H9 (cell line): ENCODE results near the gene TRPV4. TPM values are rescaled to one million over a fixed set of nuclear protein-coding genes. Genes with fewer than 3 reads are reported as not detected.
A peak's percentile ranks its signal among the peaks of the same experiment; 100 is the strongest.

Source experiments
- DNase-seq: peaks from one replicate; pipeline ENCODE4 v3.0.0-alpha.2; 2017
- H2AFZ ChIP-seq: one replicate; pipeline ENCODE4 v1.6.1; 2013; ENCODE audit warnings: mild to moderate bottlenecking, low read length, control low read depth, moderate library complexity
- H2AK5ac ChIP-seq: 2 replicates; pipeline ENCODE4 v1.6.1; 2013; ENCODE audit warnings: low read length, control low read depth, mixed read lengths; ENCODE audit not compliant: insufficient read length
- H2BK120ac ChIP-seq: one replicate; pipeline ENCODE4 v1.6.1; 2013; ENCODE audit warnings: low read depth, mild to moderate bottlenecking, low read length, control low read depth, inconsistent platforms; ENCODE audit not compliant: poor library complexity, severe bottlenecking
- H2BK12ac ChIP-seq: 2 replicates; pipeline ENCODE4 v1.6.1; 2013; ENCODE audit warnings: low read length, control low read depth, mixed read lengths, low read depth; ENCODE audit not compliant: insufficient read length
- H2BK15ac ChIP-seq: 2 replicates; pipeline ENCODE4 v1.6.1; 2013; ENCODE audit warnings: low read depth, low read length, control low read depth
- H2BK20ac ChIP-seq: one replicate; pipeline ENCODE4 v1.6.1; 2013; ENCODE audit warnings: low read depth, mild to moderate bottlenecking, low read length, control low read depth, inconsistent platforms; ENCODE audit not compliant: poor library complexity, severe bottlenecking
- H2BK5ac ChIP-seq: 2 replicates; pipeline ENCODE4 v1.6.1; 2013; ENCODE audit warnings: low read length, control low read depth, mixed read lengths; ENCODE audit not compliant: insufficient read length
- H3K14ac ChIP-seq: 2 replicates; pipeline ENCODE4 v1.6.1; 2013; ENCODE audit warnings: low read length, control low read depth; ENCODE audit not compliant: insufficient read depth
- H3K18ac ChIP-seq: 2 replicates; pipeline ENCODE4 v1.6.1; 2013; ENCODE audit warnings: low read depth, mild to moderate bottlenecking, mixed read lengths, low read length, control low read depth; ENCODE audit not compliant: insufficient read length
- H3K23ac ChIP-seq: 2 replicates; pipeline ENCODE4 v1.6.1; 2013; ENCODE audit warnings: low read length, control low read depth, mixed read lengths, low read depth; ENCODE audit not compliant: insufficient read length
- H3K23me2 ChIP-seq: 2 replicates; pipeline ENCODE4 v1.6.1; 2013; ENCODE audit warnings: low read depth, mild to moderate bottlenecking, mixed read lengths, low read length, control low read depth; ENCODE audit not compliant: insufficient read length, poor library complexity, severe bottlenecking
- H3K27ac ChIP-seq: 2 replicates; pipeline ENCODE4 v1.5.1; 2013; ENCODE audit warnings: low read length, control low read depth, mixed read lengths, low read depth; ENCODE audit not compliant: insufficient read length
- H3K27me3 ChIP-seq: 2 replicates; pipeline ENCODE4 v1.6.1; 2013; ENCODE audit warnings: low read length, control low read depth, inconsistent platforms; ENCODE audit not compliant: insufficient read depth
- H3K4ac ChIP-seq: 2 replicates; pipeline ENCODE4 v1.6.1; 2013; ENCODE audit warnings: low read depth, mild to moderate bottlenecking, control low read depth, inconsistent platforms, low read length, moderate library complexity
- H3K4me1 ChIP-seq: 2 replicates; pipeline ENCODE4 v1.6.1; 2013; ENCODE audit warnings: low read length, control low read depth, inconsistent platforms; ENCODE audit not compliant: insufficient read depth
- H3K4me2 ChIP-seq: 2 replicates; pipeline ENCODE4 v1.6.1; 2013; ENCODE audit warnings: low read length, control low read depth, mixed read lengths; ENCODE audit not compliant: insufficient read length, insufficient read depth
- H3K56ac ChIP-seq: 2 replicates; pipeline ENCODE4 v1.6.1; 2013; ENCODE audit warnings: low read depth, mild to moderate bottlenecking, mixed read lengths, low read length, control low read depth; ENCODE audit not compliant: insufficient read length
- H3K79me1 ChIP-seq: 2 replicates; pipeline ENCODE4 v1.6.1; 2013; ENCODE audit warnings: low read depth, mild to moderate bottlenecking, moderate library complexity, low read length, control low read depth, inconsistent platforms; ENCODE audit not compliant: insufficient read depth, poor library complexity, severe bottlenecking
- H3K79me2 ChIP-seq: 2 replicates; pipeline ENCODE4 v1.6.1; 2013; ENCODE audit warnings: low read length, control low read depth, inconsistent platforms; ENCODE audit not compliant: insufficient read depth
- H3K9ac ChIP-seq: 2 replicates; pipeline ENCODE4 v1.6.1; 2013; ENCODE audit warnings: low read length, control low read depth, mixed read lengths; ENCODE audit not compliant: insufficient read length; ENCODE audit errors: extremely low read depth
- H3K9me3 ChIP-seq: one replicate; pipeline ENCODE4 v1.6.1; 2013; ENCODE audit warnings: low read depth, low read length, inconsistent platforms; ENCODE audit not compliant: control insufficient read depth
- H3T11ph ChIP-seq: one replicate; pipeline ENCODE4 v1.6.1; 2013; ENCODE audit warnings: mild to moderate bottlenecking, low read length, control low read depth, inconsistent platforms
- H4K20me1 ChIP-seq: one replicate; pipeline ENCODE4 v1.6.1; 2013; ENCODE audit not compliant: control insufficient read depth, insufficient read length, insufficient read depth
- H4K5ac ChIP-seq: 2 replicates; pipeline ENCODE4 v1.6.1; 2013; ENCODE audit warnings: low read depth, mild to moderate bottlenecking, mixed read lengths, low read length, control low read depth; ENCODE audit not compliant: insufficient read length
- H4K8ac ChIP-seq: replicated peaks from 2 replicates; pipeline ENCODE4 v1.6.1; 2013; ENCODE audit warnings: low read length, control low read depth, mixed read lengths, low read depth; ENCODE audit not compliant: insufficient read length
- H4K91ac ChIP-seq: 2 replicates; pipeline ENCODE4 v1.6.1; 2013; ENCODE audit warnings: low read depth, mild to moderate bottlenecking, moderate library complexity, mixed read lengths, low read length, control low read depth; ENCODE audit not compliant: insufficient read length
- H3K27ac Mint-ChIP-seq, 3 experiments: 2 replicates in 2 of 3; 3 replicates in 1 of 3; pipeline ENCODE4 v1.8.0; 2020 to 2021; ENCODE audit warnings: mixed read lengths in 3 of 3, mild to moderate bottlenecking in 1 of 3, moderate library complexity in 1 of 3
- H3K27me3 Mint-ChIP-seq: 2 replicates; pipeline ENCODE4 v1.8.0; 2021; ENCODE audit warnings: low read depth, mild to moderate bottlenecking, moderate library complexity, mixed read lengths
- H3K36me3 Mint-ChIP-seq, 3 experiments: 2 replicates in 2 of 3; 3 replicates in 1 of 3; pipeline ENCODE4 v1.8.0; 2020 to 2021; ENCODE audit warnings: low read depth in 3 of 3, mixed read lengths in 3 of 3; ENCODE audit not compliant: insufficient read depth in 1 of 3
- H3K4me1 Mint-ChIP-seq, 2 experiments: 2 replicates each; pipeline ENCODE4 v1.8.0; 2020; ENCODE audit warnings: mixed read lengths in 2 of 2
- H3K4me3 Mint-ChIP-seq, 2 experiments: 2 replicates in 1 of 2; 3 replicates in 1 of 2; pipeline ENCODE4 v1.8.0; 2020 to 2021; ENCODE audit warnings: mild to moderate bottlenecking in 2 of 2, mixed read lengths in 2 of 2, moderate library complexity in 1 of 2
- H3K9me3 Mint-ChIP-seq, 2 experiments: 2 replicates in 1 of 2; 3 replicates in 1 of 2; pipeline ENCODE4 v1.8.0; 2020; ENCODE audit warnings: mild to moderate bottlenecking in 2 of 2, mixed read lengths in 2 of 2, moderate library complexity in 1 of 2
- WGBS: extraction: QIAGEN DNeasy Blood & Tissue Kit; methylation state at CpG from one replicate; pipeline ENCODE4 v1.1.7; 2013; ENCODE audit warnings: missing lambda C conversion rate, low lambda C conversion rate, mixed read lengths; ENCODE audit not compliant: insufficient read length; ENCODE audit errors: extremely low coverage; 5-methylcytosine and 5-hydroxymethylcytosine counted together
- total RNA-seq: library from RNA; stranded (reverse); gene quantifications from 2 replicates; pipeline ENCODE4 v1.2.1, GENCODE V29; 2021
- TF ChIP-seq, protein P1 (sequence below): fragments of 200-600 bp; sonication (generic); conservative IDR thresholded peaks from 3 replicates; pipeline ENCODE4 v1.8.0; 2021; ENCODE audit warnings: antibody characterized with exemption, mild to moderate bottlenecking

The TRPV4 gene
- total RNA-seq, 1 experiment from 2014 or later = 4.9 TPM

DNA sequence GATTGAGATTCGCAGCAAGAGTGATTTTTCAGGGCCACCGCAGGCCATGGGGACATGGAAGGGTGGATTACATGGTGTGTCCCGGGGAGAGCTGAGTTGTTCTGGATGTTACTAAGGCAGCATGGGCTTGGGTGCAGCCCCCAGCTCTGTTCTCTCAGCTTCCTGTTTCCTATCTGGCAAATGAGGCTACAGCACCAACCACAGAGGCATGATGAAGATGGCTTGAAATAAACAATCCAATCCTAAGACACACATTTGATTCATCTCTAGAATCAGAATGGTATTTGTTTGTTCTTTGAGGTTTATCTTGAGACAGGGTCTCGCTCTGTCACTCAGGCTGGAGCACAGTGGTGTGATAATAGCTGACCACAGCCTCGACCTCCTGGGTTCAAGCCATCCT lies 25.6 kb upstream of the TRPV4 start:
- Mint-ChIP-seq H3K36me3 (peaks cover 0 to 7% (median 2%) of the 10 kb centered on the region in 3 experiments; a peak in 5 of 7 replicates), H3K9me3 (no peaks in the 10 kb centered on the region), H3K4me1 (0 out of 4 replicates have a peak, but pooled peaks cover 0 to under 1% of the 10 kb centered on the region in 2 experiments), H3K27ac (peak overlapping the region in 1 of 3 experiments; percentile 3; a peak in 2 of 7 replicates), H3K27me3 (no peaks in the 10 kb centered on the region), H3K4me3 (no peak overlapping the region)
- Histone ChIP-seq H2AFZ (no peak overlapping the region), H3K4me1 (no peaks in the 10 kb centered on the region), H4K91ac (no peak overlapping the region), H3K56ac (no peak overlapping the region), H3K27ac (no peak overlapping the region), H3K4ac (no peak overlapping the region), H3K4me2 (no peak overlapping the region), H4K20me1 (no peaks in the 10 kb centered on the region), H3K18ac (no peak overlapping the region), H3K23ac (no peak overlapping the region), H3K27me3 (no peaks in the 10 kb centered on the region), H3K79me1 (peaks cover 2% of the 10 kb centered on the region), H2BK12ac (no peak overlapping the region), H3K9me3 (no peaks in the 10 kb centered on the region), H4K8ac (no peak overlapping the region), H3K79me2 (no peaks in the 10 kb centered on the region), H2BK5ac (no peak overlapping the region), H3K9ac (no peak overlapping the region), H4K5ac (no peak overlapping the region), H2BK15ac (no peak overlapping the region), H3T11ph (no peak overlapping the region), H2AK5ac (no peak overlapping the region), H2BK120ac (no peak overlapping the region), H2BK20ac (no peak overlapping the region), H3K14ac (no peak overlapping the region), H3K23me2 (no peaks in the 10 kb centered on the region)
- WGBS = no CpG with 5 or more reads among the region's 5 CpGs
- DNase-seq = no peak
- TF ChIP-seq, protein P1, sequence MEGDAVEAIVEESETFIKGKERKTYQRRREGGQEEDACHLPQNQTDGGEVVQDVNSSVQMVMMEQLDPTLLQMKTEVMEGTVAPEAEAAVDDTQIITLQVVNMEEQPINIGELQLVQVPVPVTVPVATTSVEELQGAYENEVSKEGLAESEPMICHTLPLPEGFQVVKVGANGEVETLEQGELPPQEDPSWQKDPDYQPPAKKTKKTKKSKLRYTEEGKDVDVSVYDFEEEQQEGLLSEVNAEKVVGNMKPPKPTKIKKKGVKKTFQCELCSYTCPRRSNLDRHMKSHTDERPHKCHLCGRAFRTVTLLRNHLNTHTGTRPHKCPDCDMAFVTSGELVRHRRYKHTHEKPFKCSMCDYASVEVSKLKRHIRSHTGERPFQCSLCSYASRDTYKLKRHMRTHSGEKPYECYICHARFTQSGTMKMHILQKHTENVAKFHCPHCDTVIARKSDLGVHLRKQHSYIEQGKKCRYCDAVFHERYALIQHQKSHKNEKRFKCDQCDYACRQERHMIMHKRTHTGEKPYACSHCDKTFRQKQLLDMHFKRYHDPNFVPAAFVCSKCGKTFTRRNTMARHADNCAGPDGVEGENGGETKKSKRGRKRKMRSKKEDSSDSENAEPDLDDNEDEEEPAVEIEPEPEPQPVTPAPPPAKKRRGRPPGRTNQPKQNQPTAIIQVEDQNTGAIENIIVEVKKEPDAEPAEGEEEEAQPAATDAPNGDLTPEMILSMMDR = no peak
